Right hindlimb (tissue), 1 donor: ENCODE data around the gene PTPRF.
A peak's percentile ranks its signal among the peaks of the same experiment; 100 is the strongest.
"Not testable (repeated sequence)": the region's sequence is repeated elsewhere in the genome, so short reads cannot be mapped to it uniquely, and the experiment has no call there.

Experiments
- DNase-seq: peaks from one replicate; pipeline ENCODE4 v3.0.0-alpha.2; 2018

Gene PTPRF

DNA sequence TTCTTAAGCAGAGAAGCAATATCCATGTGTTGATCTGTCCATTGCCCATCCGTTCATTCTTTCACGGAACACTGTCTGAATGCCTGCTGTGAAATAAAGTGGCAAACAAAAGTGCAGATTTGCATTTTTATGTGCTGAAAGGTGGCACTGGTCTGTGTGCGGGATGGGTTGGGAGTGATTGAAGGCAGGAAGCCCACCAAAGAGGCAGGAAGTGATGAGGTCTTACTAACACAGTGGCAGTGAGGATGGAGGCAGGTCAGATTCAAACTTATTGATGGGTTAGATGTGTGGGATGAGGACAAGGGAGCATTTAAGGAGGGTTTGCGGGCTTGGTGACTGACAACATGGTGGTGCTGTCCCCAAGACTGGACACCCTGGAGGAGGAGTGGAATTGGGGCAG, 8.3 kb downstream of the PTPRF start:
- DNase-seq: no peak

DNA sequence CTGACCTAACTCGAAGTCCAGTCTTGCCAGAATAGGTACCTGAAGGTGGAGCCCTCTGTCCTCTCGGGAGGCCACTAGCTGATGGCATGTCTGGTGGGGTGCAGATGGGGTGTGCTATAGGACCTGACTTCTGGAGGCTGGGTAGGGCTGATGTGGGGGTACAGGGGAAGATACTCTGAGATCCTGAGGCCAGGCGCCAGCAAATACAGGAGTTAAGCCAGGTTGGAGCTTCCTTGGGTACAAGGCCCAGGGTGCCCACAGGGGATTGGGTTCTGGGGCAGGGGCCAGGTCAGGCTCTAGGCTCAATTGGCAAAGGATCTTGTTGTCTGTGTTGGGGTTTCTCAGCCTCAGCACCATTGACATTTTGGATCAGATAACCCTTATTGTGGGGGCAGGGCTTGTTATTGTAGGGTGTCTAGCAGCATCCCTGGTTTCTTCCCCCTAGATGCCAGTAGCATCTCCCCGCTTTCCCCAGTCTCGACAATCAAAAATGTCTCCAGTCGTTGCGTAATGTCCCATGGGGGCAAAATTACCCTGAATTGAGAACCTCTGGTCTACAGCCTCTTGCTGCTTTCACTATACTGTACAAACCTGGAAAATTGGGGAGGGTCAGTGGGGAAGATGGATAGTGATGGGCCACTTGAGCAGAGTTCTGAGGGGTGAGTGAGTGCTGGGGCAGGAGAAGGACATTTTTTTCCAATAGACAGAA, 9.2 kb downstream of the PTPRF start:
- DNase-seq: no peak

DNA sequence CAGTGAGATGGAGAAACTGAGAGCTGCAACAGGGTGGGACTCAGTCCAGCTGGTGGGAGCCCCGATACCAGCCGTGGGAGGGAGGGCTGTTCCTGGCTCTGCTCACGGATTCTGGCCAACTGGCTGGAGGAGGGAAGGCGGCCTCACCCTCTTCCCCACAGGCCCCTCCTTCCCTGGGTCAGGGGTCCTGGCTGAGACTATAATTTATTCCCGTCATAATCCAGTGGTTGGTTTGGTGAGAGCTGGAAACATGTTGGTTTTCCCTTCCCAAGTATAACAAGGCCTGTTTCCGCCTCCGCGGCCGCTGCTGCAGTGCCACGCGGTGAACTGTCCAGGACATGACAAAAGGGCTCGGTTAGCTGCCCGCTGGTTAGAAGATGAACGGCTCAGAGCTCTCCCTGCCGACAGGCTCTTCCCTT, 10.0 kb downstream of the PTPRF start:
- peak; percentile 82 for DNase-seq

DNA sequence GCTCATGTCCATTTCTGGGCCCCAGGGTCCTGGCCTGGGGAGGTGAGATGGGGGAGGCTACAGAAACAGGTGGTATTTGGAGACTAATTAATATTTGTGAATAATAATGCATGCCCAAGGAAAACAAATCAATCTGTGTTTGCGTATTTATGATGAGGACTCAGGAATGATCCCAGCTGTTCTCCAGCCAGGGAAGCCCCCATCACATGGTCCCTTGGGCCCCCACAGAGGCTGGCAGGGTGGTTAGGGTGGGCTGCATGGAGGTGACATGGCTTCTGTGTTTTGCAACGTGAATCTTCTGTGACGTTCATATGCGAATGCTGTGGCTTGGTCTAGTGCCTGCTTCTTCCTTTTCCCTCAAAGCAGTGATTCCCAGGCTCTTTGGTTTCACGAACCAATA, 10.5 kb downstream of the PTPRF start:
- peak; percentile 50 for DNase-seq

DNA sequence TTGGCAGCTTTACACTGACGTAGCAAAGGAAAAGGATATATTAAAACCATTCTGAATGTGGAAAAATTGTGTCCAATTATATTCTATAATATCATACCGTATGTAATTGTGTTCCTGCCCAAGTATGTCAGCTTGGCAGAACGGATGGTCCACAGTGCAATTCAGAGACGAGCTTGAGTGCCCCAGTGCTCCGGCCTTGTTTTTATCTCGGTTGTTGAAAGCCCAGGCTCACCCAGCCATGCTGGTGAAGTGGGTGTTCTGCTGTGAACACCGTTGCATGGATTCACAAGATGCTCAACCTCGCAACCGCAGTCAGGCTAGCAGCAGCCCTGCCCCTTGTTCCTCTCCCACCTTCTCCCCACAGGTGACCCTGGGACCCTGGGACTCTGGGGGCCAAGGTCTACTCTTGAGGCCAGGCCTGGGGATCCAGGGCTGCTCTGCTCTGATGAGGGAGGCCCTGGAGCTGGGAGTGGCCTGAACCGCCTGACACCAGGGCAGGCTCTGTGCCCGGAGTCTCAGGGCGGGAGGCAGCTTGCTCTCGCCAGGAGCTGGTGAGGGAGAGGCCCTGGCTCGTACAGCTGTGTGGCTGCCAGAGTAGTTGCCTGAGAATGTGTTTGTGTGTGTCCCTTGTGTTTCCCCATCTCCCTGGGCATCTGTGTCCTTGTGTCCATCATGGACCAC, 11.2 kb downstream of the PTPRF start:
- peak; percentile 85 for DNase-seq

DNA sequence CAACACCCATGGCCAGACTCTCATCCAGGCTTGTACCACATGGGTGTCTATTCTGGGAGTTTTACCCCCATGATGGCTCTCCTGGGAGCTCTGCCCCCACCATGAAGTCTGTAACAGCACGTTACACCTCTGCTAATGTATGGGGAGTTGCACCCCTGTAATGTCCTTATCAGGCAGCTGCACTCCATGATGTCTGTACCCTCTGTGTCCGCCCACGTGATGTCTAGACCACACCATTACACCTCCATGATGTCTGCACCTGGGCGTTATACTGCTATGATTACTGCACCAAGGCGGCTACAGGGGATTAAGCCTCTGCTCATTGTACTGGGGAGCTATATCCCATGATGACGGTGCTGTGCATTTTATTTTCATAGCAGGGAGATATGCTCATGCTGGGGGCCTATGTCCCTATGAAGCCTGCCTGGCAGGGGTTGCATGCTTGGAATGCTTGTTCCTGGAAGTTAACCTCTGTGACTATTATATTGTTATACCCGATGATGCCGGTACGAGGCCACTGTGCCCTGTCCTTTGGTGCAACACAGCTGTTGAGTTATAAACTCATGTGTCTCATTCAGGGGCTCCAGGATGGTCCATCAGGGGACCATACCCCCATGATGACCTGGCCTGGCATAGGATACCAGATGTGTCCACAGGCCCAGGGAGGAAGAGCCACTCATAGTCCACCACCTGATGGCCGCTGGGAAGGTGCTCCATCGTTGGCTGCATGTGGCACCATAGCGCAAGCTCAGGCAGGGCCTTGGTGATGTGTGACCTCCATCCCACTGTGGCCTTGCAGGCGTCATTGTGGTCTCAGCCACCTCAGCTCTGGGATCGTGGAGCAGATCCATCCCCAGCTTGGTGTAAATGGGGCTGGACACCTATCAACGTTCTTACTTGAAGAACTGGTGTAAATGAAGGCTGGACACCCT, 12.1 kb downstream of the PTPRF start:
- DNase-seq: no peak

DNA sequence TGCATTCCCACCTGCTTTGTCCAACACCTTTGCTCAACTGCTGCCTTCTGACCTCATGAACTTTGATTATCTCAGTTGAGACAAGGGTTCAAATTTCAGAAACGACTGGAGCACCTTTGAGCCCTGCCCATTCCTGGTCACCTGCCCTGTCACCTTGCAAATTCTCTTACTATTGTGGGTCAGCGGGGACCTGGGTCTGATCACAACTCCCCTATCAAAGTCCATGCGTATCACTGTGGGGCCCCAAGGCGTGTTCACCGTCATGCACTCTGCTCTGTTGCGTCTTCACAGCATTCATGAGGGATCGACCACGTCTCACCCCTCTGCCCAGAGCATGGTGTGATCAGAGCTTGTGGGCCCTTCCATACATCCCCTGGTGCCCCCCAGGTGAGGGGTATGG, 12.9 kb downstream of the PTPRF start:
- DNase-seq: no peak

DNA sequence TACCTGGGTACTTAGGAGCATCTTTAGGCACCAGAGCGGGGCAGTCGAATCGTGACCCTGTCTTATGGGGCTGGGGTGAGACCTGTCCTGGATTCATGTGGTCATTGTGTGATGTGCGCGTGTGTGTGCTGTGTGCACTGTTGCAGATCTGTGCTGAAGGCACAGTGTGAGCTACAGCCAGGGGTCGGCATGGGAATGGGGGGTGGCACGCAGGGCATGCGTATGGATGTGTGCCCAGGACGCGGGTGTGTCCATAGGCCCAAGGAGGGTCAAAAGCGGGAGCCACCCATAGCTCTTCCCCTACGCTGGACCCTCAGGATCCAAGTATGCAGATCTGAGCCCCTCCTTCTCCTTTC, 14.6 kb downstream of the PTPRF start:
- no peak for DNase-seq

DNA sequence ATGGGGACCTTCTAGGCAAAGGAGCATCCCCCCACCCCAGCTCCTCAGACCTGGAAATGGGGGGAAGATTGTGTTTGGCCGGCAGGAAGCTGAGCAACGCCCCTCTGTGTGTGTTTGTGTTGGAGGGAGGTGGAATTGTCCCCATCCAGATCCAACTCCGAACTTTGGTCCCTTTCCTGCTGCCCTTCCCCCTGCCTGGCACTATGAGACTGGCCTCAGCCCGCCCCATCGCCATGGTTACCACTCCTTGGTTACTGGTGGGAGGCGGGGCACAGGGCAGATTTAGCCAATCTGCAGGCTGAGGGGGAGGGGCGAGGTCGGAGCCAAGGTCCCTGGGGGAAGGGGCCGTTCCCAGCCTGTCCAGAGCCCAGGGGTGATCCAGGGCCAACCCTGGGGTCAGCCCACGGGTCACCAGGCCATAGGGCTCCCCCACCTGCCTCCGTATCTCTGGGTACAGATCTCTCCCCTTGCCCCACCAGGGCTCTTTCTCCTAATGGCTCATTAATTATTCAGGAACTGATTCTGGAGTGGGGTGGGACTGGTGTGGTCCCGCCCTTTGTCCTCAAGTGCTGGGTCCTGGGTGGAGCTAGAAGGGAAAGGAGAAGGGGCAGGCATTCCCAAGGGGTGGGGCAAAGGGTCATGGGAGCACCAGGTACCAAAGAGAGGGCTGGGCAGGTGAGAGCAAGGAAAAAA, 15.2 kb downstream of the PTPRF start:
- peak; percentile 48 for DNase-seq

DNA sequence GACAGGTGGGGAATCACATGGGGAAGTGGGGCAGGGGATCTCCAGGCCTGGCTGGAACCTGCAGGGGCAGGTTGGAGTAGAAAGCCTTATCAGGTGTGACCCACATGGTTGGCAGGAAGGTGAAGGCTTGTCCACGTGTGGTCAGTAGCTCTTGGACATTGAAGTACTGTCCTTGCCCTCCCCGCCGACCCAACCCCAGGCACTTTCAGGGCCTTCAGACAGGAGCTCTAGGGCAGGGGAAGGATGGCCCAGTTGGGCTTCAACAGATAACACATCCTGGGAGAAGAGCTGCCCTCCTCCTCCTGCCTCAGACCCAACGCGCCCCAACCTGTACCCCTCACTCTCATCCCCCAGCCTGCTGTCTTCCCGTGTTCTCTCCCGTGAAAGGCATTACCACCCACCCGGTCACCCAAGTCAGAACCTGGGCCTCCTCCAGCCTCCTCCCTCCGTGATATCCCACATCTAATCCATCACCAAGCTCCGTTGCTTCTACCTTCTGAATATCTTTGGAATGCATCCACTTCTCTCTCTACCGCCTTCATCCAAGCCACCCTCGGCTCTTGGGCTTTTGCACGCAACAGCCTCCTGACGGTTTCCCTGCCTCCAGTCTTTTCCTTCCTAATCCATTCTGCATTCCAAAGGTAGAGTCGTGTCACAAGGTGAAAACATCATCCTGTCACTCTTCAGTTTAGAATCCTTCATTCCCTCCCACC, 15.9 kb downstream of the PTPRF start:
- DNase-seq: no peak

DNA sequence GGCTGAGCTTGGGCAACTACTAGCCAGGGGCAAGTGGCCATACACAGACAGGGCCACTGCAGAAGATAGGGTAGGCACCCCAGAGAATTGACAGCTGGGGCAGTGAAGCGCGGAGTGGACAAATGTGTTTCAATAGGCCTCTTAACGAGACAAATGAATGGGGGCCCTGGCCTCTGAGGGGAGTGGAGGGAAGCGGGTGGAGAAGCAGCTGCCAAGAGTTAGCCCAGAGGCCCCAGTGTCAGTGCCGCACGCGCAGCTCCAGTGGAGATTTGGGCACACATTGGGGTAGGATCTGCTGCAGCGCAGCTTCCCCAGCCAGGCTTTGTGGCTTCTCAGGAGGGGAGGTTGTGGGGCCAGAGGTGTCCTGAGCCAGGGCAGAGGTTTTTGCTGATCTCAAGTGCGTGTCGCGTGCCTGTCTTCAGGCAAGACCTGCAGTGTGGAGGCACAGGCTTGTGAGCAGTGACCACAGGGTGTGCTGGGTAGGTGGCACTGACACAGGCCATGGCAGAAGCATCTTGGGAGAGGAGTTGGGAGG, 16.9 kb downstream of the PTPRF start:
- DNase-seq: no peak

DNA sequence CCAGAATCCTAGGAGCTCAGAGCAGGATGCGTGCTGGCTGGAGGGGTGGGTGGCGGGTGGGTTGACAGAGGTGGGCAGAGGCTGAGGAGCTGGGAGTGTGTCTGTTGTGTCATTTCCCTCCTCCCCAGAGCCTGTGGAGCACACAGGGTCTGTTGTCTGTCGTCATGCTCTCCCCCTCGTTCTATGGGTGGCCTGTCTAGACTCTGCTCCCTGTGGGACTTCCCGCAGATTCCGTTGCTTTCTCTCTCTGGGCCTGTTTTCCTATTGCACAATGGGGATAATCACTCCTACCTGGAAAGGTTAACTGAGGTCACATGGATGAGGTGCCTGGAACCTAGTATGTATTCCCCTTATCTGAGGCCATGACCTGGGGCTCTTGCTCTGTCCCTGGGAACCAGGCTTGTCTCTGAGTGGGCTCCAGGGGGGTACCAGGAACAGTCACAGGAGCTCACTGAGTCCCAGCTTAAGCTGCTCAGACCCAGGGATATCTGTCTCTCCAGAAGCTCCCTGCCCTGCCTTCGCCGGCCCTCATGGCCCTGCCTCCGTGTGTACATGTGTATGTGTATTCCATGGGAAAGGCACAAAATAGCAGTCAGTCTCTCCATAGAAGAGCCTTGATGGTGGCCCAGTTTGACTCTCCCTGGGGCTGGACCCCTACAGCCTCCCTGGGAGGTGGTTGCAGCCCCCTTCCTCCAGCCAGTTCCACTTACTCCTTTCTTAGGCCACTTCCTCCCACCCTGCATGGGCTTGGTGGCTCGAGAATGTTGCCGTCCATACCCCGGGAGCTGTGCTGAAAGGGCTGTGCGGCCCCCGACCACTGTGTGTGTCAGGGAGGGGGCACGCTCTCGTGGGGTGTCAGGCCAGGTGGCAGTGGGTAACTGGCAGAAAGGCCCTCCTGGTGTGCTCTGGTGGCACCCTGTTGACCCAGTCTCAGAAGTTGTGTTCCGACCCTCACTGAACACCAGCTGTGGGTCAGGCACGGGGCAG, 17.9 kb downstream of the PTPRF start:
- no peak for DNase-seq

DNA sequence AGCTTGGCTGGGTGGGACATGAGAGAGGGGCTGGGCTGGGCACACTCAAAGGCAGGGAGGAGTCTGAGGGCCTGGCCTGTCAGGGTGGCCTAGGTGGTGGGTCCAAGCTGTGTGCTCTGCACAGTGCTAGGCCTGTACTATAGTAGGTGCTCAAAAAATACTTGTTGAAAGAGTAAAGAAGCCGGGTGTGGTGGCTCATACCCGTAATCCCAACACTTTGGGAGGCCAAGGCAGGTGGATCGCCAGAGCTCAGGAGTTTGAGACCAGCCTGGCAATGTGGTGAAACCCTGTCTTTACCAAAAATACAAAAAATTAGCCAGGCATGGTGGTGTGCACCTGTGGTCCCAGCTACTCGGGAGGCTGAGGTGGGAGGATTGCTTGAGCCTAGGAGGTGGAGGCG, 18.7 kb downstream of the PTPRF start:
- DNase-seq: not testable (repeated sequence)

DNA sequence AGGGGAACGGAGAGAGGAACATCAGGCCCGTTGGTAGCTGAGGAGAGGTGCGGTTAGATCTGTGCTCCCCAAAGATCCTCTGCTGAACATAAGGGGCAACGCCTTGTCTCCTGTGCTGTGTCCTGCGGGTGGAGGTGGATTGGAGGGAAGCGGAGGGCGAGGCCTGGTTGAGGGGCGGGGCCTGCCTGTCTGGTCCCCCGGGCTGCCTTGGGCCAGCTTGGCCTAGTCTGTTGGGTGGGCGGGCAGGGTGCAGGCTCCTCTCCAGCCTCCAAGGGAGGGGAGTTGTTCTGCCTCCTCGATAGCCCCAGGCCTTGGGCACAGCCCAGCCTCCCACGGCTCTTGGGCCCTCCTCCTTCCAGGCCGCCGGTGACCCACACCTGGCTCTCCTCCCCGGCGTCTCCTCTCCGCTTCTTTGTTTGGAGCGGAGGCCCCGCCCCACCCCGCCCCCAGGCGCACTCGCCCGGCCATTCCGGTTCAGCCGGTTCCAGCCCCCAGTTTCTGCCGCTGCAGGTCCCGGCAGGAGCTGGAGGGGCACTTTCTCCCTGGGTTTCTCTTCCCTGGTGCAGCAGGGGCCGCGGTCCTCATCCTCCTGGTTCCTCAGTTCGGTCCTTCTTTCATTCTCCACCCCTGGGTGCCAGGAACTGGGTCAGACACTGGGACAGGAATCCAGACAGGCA, 19.4 kb downstream of the PTPRF start:
- DNase-seq: no peak

DNA sequence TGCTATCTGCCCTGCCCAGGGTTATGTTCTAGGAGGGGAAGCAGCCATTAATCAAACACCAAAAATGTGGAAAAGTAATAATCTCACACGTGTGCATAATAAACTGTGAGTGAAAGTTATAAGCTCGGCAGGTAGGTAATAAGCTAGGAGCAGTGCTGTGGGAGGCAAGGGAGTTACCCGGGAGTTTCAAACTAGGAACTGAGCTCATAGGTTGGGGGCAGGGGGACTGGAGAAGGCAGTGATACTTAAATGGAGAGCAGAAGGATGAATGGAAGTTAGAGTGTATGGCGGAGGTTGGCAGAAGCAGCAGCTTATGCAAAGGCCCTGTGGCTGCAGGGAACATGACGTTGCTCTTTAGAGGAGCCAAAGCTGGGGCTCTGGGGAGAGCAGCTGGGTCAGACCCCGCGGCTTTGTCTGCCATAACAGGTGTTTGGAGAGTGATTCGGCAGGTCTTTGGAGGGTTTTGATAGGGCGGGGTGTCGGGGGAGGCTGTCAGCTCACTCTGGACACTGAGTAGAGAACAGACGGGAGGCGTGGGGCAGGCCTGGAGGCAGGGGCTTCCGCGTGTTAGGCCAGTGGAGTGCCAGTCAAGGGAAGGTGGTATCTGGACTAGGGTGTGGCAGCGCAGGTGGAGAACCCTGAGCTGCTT, 20.0 kb downstream of the PTPRF start:
- DNase-seq: no peak

DNA sequence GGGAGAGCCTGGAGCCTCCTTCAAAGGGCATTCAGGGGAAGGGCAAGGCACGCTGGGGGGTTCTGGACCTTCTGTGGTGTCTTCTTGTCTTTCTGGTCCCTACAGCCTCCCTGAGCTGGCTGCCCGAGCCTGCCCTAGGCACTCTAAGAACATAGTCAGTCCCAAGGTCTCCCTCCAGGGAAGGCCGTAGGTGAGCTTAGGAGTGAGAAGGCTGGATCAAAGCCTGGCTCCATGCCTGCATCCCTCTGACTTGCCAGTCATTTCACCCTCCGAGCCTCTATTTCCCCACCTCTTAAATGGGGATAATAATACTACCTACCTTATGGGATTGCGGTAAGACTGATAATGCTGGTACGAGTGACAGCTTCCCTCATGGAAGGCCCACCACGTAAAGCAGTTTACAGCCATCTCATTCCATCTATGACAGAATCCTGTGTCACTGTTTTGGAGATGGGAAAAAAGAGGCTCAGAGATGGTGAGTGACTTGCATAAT, 20.8 kb downstream of the PTPRF start:
- no peak for DNase-seq

DNA sequence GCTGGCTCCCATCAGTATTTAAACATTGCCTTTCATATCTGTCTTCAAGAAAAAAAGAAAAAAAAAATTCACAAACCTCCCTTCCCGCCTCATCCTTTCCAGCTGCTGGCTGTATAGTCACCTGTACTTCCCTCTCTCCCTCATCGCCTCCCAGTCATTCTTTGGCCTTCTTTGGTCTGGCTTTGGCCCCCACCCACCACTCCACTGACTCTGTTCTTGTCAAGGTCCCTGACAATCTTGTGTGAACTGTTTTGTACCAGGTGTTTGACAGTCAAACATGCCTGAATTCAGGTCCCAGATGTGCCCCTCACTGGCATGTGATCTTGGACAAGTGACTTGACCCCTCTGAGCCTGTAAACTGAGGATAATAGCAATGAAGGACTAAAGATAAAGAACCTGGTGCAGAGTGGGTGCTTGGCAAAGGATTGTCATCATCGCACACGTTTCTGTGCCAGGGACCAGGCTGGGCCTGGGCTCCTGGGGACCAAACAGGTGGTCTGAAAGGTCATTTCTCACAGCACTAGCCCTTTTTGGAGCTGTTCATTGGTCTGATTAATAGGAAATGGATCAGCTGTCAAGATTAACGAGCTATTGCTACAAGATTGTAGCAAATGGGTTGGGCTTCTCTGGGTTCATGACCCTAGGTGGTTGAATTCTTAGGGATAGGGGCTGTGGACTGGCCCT, 21.5 kb downstream of the PTPRF start:
- no peak for DNase-seq

DNA sequence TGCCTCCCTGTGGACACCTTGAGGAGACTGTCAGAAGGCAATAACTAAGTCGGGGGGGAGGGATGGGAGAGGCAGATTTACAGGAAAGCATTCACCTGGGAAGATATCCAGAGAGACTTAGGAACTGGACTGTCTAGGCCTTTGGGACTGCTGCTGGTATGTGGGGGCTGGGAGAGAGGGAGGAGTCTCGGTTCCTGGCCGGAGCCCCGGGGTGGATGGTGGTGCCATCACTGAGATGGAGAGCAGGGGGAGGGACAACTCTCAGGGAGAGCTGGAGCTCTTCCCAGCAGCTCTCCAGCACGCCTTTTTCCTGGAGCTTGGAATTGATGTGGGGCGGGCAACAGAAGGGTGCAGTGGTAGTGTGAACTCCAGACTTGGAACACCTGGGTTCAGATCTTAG, 22.1 kb downstream of the PTPRF start:
- DNase-seq: no peak

DNA sequence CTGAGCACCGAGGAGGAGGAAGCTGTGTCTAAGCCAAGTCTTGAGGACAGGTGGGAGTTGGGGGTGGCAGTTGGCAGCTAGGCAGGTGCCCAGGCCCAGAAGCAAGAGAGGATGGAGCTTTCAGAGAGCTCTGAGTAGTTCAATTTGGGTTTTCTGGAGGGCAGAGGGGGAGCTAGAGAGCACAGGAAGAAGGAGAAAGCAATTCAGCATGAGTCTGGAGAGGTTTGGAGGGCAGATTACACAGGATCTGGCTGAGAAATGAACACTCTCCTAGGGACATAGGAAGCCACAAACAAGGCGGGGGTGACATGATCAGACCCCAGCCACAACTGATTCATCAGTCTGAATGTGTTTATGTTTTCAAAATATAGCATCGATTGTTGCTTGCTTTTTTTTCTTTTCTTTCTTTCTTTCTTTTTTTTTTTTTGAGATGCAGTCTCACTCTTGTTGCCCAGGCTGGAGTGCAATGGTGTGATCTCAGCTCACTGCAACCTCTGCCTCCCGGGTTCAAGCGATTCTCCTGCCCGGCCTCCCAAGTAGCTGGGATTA, 23.8 kb downstream of the PTPRF start:
- no peak for DNase-seq
